Endothelial cell of umbilical vein (primary cell): ENCODE measurements around the gene ADCY2.

Experiments
- EZH2 ChIP-seq: IDR thresholded peaks from 2 replicates; pipeline ENCODE4 v1.6.1; 2012; ENCODE audit warnings: borderline replicate concordance, low read depth, mild to moderate bottlenecking, moderate library complexity, low read length, inconsistent platforms; ENCODE audit not compliant: severe bottlenecking
- POLR2AphosphoS5 ChIP-seq: IDR thresholded peaks from 2 replicates; pipeline ENCODE4 v1.6.1; 2012; ENCODE audit warnings: low read depth, mild to moderate bottlenecking, control low read depth, low read length, moderate library complexity; ENCODE audit not compliant: insufficient read depth
- TF ChIP-seq, protein P1 (sequence below), 2 donors: IDR thresholded peaks; 1 replicate in 1 of 2; 2 replicates in 1 of 2; pipeline ENCODE4 v1.5.1; 2011; ENCODE audit warnings: low read length in 2 of 2, mild to moderate bottlenecking in 2 of 2, moderate library complexity in 2 of 2, control low read depth in 1 of 2, inconsistent platforms in 1 of 2, low read depth in 1 of 2; ENCODE audit not compliant: insufficient read depth in 1 of 2; ENCODE audit errors: extremely low read depth in 1 of 2

DNA sequence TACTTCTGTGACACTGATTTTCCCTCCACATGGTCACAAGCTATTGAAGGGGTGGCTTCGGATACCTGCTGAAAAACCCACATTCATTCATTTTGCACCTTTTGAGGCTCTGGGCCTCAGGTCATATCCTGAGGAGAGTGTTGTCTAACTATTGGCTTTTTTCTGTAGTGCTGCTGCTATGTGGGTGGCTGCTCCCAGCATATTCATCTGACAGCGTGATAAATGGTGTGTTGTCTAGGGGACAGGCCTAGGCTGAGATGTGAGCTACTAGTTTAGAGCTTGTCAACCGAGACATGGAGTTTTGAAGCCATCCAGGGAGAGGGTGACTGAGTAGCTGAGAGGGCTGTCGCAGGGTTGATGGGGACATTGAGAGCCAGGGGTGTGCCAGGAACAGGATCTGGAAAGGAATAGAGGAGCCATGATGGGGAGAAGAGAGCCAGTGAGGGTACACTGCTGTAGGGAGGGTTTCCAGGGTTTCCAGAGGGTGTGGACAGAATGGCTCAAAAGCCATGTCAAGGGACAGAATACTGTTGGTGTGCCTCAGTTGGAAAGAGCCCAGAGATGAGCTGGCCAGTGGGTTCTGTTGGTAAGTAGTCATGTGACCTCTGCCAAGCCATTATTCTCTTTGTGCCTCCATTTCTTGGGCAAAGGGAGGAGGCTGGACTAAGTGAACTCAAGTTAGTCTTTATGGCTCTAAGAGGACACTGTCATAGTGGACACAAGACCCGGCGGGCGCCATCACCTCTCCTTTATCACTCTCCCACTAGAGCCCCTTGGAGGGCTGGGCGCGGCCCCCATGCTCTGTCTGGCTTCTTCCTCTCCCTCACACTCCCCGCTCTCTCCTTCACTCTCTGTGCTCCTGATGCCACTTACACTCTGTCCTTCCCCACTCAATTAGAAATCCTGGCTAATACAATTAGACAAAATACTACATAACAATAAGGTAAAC is 19.9 kb downstream of the ADCY2 start:
- TF ChIP-seq, protein P1, sequence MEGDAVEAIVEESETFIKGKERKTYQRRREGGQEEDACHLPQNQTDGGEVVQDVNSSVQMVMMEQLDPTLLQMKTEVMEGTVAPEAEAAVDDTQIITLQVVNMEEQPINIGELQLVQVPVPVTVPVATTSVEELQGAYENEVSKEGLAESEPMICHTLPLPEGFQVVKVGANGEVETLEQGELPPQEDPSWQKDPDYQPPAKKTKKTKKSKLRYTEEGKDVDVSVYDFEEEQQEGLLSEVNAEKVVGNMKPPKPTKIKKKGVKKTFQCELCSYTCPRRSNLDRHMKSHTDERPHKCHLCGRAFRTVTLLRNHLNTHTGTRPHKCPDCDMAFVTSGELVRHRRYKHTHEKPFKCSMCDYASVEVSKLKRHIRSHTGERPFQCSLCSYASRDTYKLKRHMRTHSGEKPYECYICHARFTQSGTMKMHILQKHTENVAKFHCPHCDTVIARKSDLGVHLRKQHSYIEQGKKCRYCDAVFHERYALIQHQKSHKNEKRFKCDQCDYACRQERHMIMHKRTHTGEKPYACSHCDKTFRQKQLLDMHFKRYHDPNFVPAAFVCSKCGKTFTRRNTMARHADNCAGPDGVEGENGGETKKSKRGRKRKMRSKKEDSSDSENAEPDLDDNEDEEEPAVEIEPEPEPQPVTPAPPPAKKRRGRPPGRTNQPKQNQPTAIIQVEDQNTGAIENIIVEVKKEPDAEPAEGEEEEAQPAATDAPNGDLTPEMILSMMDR (IDR thresholded peaks at IDR 0.05; ENCODE audit: extremely low read depth in 1 of 2, insufficient read depth in 1 of 2, low read depth in 1 of 2, low read length in 2 of 2): no peak
- TF ChIP-seq EZH2: no peak
- no peak for TF ChIP-seq POLR2AphosphoS5
